K562 (cell line): ENCODE results near the gene DHX57. TPM values are rescaled to one million over a fixed set of nuclear protein-coding genes. Genes with fewer than 3 reads are reported as not detected.
A peak's percentile ranks its signal among the peaks of the same experiment; 100 is the strongest.

Experiments
- CCAR2 ChIP-seq: fragments of 200-400 bp; formaldehyde crosslinking; IDR thresholded peaks from 2 replicates; pipeline ENCODE4 v1.6.1; 2017; ENCODE audit warnings: mild to moderate bottlenecking, low read depth, low read length
- CTCFL ChIP-seq: IDR thresholded peaks from 2 replicates; pipeline ENCODE4 v1.6.1; 2011; ENCODE audit warnings: borderline replicate concordance, low read depth, mild to moderate bottlenecking, moderate library complexity, low read length; ENCODE audit not compliant: insufficient read depth, poor library complexity, severe bottlenecking
- ELK1 ChIP-seq: sonication (generic); formaldehyde crosslinking; IDR thresholded peaks from 2 replicates; pipeline ENCODE4 v1.8.1; 2022; ENCODE audit warnings: missing genetic modification reagents
- HDAC8 ChIP-seq: fragments of 450-650 bp; IDR thresholded peaks from 2 replicates; pipeline ENCODE4 v1.6.1; 2016; ENCODE audit warnings: mild to moderate bottlenecking, missing genetic modification characterization, moderate library complexity, missing compliant biosample characterization
- KDM1A ChIP-seq, 2 experiments: fragments of 450-650 bp; IDR thresholded peaks; 2 replicates each; pipeline ENCODE4 v1.6.1; 2016; ENCODE audit warnings: mild to moderate bottlenecking in 2 of 2
- MXI1 ChIP-seq: IDR thresholded peaks from 2 replicates; pipeline ENCODE4 v1.6.1; 2011; ENCODE audit warnings: low read depth, mild to moderate bottlenecking, improper control_type of control experiment, low read length
- PHF8 ChIP-seq: fragments of 200-600 bp; sonication (generic); IDR thresholded peaks from 2 replicates; pipeline ENCODE4 v1.6.1; 2012; ENCODE audit warnings: mixed run types, mild to moderate bottlenecking, inconsistent platforms, low read length, moderate library complexity, borderline replicate concordance
- RBM14 ChIP-seq: fragments of 200-400 bp; formaldehyde crosslinking; IDR thresholded peaks from 2 replicates; pipeline ENCODE4 v1.6.1; 2018; ENCODE audit warnings: low read depth, mild to moderate bottlenecking, low read length, moderate library complexity, borderline replicate concordance; ENCODE audit not compliant: insufficient read depth
- SIN3A ChIP-seq, 2 experiments: fragments of 150-350 bp in 1 of 2; IDR thresholded peaks; 2 replicates each; pipeline ENCODE4 v1.6.1; 2011 to 2016; ENCODE audit warnings: borderline replicate concordance in 2 of 2, low read depth in 2 of 2, low read length in 2 of 2, mild to moderate bottlenecking in 2 of 2, moderate library complexity in 2 of 2; ENCODE audit not compliant: control insufficient read depth in 1 of 2
- SIN3B ChIP-seq: fragments of 450-650 bp; IDR thresholded peaks from 2 replicates; pipeline ENCODE4 v1.6.1; 2017; ENCODE audit warnings: low read depth, mild to moderate bottlenecking, moderate library complexity
- SP2 ChIP-seq: IDR thresholded peaks from 2 replicates; pipeline ENCODE4 v1.6.1; 2011; ENCODE audit warnings: mild to moderate bottlenecking, low read depth, low read length, moderate library complexity; ENCODE audit not compliant: poor library complexity, severe bottlenecking; ENCODE audit errors: extremely low read depth
- SUPT5H ChIP-seq: fragments of 450-650 bp; IDR thresholded peaks from 2 replicates; pipeline ENCODE4 v1.6.1; 2016
- TFAM ChIP-seq: fragments of 250-450 bp; sonication (Bioruptor Pico); conservative IDR thresholded peaks from 2 replicates; pipeline ENCODE4 v1.5.0; 2021; ENCODE audit warnings: mild to moderate bottlenecking, moderate library complexity
- XRCC5 ChIP-seq: fragments of 200-400 bp; formaldehyde crosslinking; IDR thresholded peaks from 2 replicates; pipeline ENCODE4 v1.6.1; 2017; ENCODE audit warnings: low read depth, mild to moderate bottlenecking, low read length
- ZNF398 ChIP-seq: fragments of 250-450 bp; sonication (Bioruptor Pico); IDR thresholded peaks from 2 replicates; pipeline ENCODE4 v1.8.0; 2021; ENCODE audit warnings: moderate library complexity, mild to moderate bottlenecking, inconsistent platforms
- ZNF609 ChIP-seq: sonication (generic); formaldehyde crosslinking; IDR thresholded peaks from 2 replicates; pipeline ENCODE4 v1.8.1; 2023; ENCODE audit warnings: missing genetic modification reagents, mild to moderate bottlenecking, borderline replicate concordance
- polyA plus RNA-seq, 8 experiments: library from polyadenylated mRNA; depleted of rRNA in 4 of 8; stranded (reverse) in 5 of 8; unstranded in 3 of 8; fragments of >200 nt; fragmentation: Nextera tagmentation in 2 of 8; fragmentation: Illumina TruSeq in 1 of 8; extraction: Ambion mirVana in 2 of 8; extraction: Trizol in 1 of 8; gene quantifications; 2 replicates each; pipeline versions ENCODE4 v1.2.1 to v1.2.3, GENCODE V29; 2011 to 2014; ENCODE audit warnings: inconsistent platforms in 1 of 8, missing spikeins in 1 of 8
- total RNA-seq, 7 experiments: library from RNA; depleted of rRNA in 6 of 7; stranded (reverse); fragments of >200 nt in 6 of 7; fragmentation: Illumina TruSeq in 2 of 7; extraction: Trizol in 2 of 7; gene quantifications; 2 replicates each; pipeline versions ENCODE4 v1.2.1 to v1.2.3, GENCODE V29; 2011 to 2021; ENCODE audit warnings: low replicate concordance in 1 of 7

DHX57 gene
- total and polyA plus RNA-seq, 9 of the 15 experiments (the other 6 are each of a cell fraction or from before 2014, with no cell fraction given) = 7.4 to 23.6 (median 17.9) TPM

- peak; percentile 80; the same call in 1 of the 2 replicates for TF ChIP-seq MXI1
- TF ChIP-seq PHF8 = peak; percentile 88
- TF ChIP-seq ZNF609 = no peak
- no peak for TF ChIP-seq ZNF398 (CRISPR knock-in tag)
- peak; percentile 84 for TF ChIP-seq SIN3B
- TF ChIP-seq SIN3A (IDR thresholded peaks at IDR 0.05; ENCODE audit: borderline replicate concordance in 2 of 2, control insufficient read depth in 1 of 2, low read depth in 2 of 2, low read length in 2 of 2) = peak; percentile 85 to 86
- no peak for TF ChIP-seq CTCFL
- peak; percentile 33; the same call in 1 of the 2 replicates for TF ChIP-seq HDAC8
- TF ChIP-seq TFAM = no peak
- no peak for TF ChIP-seq XRCC5
- no peak for TF ChIP-seq CCAR2
- TF ChIP-seq SP2 = no peak
- no peak for TF ChIP-seq RBM14
- no peak for TF ChIP-seq ELK1 (CRISPR knock-in tag)
- peak; percentile 20 to 38; a peak in 2 of 4 replicates for TF ChIP-seq KDM1A (IDR thresholded peaks at IDR 0.05)
- peak; percentile 76 for TF ChIP-seq SUPT5H
Measured at GRCh38 chr2:38875576-38876367, at the start of gene DHX57, which contains the start of gene MORN2 (continued).
